Sigmoid colon (tissue), 4 donors: ENCODE data around the gene C8A.

Experiments used
- EP300 ChIP-seq, 4 donors: sonication (generic); formaldehyde crosslinking; IDR thresholded peaks; one replicate each; pipeline ENCODE4 v1.6.1; 2017; ENCODE audit warnings: antibody characterized with exemption in 4 of 4
- POLR2A ChIP-seq, 2 donors: fragments of 450-650 bp; IDR thresholded peaks; one replicate each; pipeline ENCODE4 v1.6.1; 2016; ENCODE audit warnings: antibody characterized with exemption in 2 of 2, mild to moderate bottlenecking in 2 of 2, moderate library complexity in 2 of 2
- POLR2AphosphoS5 ChIP-seq, 4 donors: sonication (generic); formaldehyde crosslinking; IDR thresholded peaks; one replicate each; pipeline ENCODE4 v1.6.1; 2017; ENCODE audit warnings: antibody characterized with exemption in 4 of 4
- TF ChIP-seq, protein P1 (sequence below), 4 experiments: fragments of 450-650 bp in 3 of 4; fragments of 200-600 bp in 1 of 4; IDR thresholded peaks; one replicate each; pipeline ENCODE4 v1.5.1; 2016 to 2019; ENCODE audit warnings: antibody characterized with exemption in 4 of 4, mild to moderate bottlenecking in 3 of 4, moderate library complexity in 2 of 4

DNA sequence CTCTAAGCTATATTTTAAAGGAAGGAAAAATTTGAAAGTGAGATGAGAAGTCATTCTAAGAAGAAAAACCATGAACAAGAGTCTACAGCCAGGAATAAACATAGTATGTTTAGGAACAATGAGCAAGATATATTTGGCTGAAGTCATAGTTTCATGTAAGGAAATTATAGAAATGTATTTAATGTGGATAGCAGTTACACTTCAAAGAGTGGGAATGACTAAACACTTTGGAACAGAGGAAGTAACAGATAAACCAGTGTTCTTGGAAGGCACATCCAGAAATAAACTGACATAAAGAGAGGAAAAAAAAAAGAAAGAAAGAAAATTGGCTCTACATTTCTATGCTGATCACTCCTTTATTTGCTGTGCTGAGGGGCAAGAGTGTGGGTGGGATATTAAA is 18.0 kb downstream of the C8A start:
- TF ChIP-seq POLR2AphosphoS5 (IDR thresholded peaks at IDR 0.05) (no peak), POLR2A (IDR thresholded peaks at IDR 0.05) (no peak), EP300 (IDR thresholded peaks at IDR 0.05) (no peak)
- TF ChIP-seq, protein P1, sequence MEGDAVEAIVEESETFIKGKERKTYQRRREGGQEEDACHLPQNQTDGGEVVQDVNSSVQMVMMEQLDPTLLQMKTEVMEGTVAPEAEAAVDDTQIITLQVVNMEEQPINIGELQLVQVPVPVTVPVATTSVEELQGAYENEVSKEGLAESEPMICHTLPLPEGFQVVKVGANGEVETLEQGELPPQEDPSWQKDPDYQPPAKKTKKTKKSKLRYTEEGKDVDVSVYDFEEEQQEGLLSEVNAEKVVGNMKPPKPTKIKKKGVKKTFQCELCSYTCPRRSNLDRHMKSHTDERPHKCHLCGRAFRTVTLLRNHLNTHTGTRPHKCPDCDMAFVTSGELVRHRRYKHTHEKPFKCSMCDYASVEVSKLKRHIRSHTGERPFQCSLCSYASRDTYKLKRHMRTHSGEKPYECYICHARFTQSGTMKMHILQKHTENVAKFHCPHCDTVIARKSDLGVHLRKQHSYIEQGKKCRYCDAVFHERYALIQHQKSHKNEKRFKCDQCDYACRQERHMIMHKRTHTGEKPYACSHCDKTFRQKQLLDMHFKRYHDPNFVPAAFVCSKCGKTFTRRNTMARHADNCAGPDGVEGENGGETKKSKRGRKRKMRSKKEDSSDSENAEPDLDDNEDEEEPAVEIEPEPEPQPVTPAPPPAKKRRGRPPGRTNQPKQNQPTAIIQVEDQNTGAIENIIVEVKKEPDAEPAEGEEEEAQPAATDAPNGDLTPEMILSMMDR (IDR thresholded peaks at IDR 0.05), result no peak
